HG03175 (cell line): Measurements from ENCODE around the gene TRABD.
"Not testable (repeated sequence)": the region's sequence is repeated elsewhere in the genome, so short reads cannot be mapped to it uniquely, and the experiment has no call there.

Experiments used
- ATAC-seq: cut with Tn5 transposase; IDR thresholded peaks from one replicate; pipeline ENCODE4 v1.9.1; 2021; ENCODE audit warnings: mild to moderate bottlenecking, moderate library complexity; ENCODE audit not compliant: unreplicated experiment

TRABD gene

GRCh38 chr22:50185375-50186087, at the start of gene TRABD:
TSS of gene TRABD (plus strand) at chr22:50185913. CDS start at chr22:50193061, 7,148 bp downstream.
- ATAC-seq = peak; percentile 42

GRCh38 chr22:50136581-50137015, 49.1 kb upstream of the TRABD start:
- no peak for ATAC-seq

- not testable (repeated sequence) for ATAC-seq
These were observed 48.4 kb upstream of the TRABD start for GRCh38 chr22:50137277-50137676.

- no peak for ATAC-seq
These were observed 47.7 kb upstream of the TRABD start for GRCh38 chr22:50138041-50138440.

- no peak for ATAC-seq
These were observed 46.7 kb upstream of the TRABD start for GRCh38 chr22:50138988-50139387.

- ATAC-seq = no peak
These were observed 45.8 kb upstream of the TRABD start for GRCh38 chr22:50139843-50140415.

- no peak for ATAC-seq
These were observed 45.1 kb upstream of the TRABD start for GRCh38 chr22:50140615-50141014.

- ATAC-seq = no peak
These were observed 44.3 kb upstream of the TRABD start for GRCh38 chr22:50141462-50141861.

- no peak for ATAC-seq
These were observed 43.8 kb upstream of the TRABD start for GRCh38 chr22:50141891-50142363.

GRCh38 chr22:50143096-50143495, 42.6 kb upstream of the TRABD start:
- no peak for ATAC-seq

GRCh38 chr22:50144005-50144614, 41.6 kb upstream of the TRABD start:
- ATAC-seq = no peak

GRCh38 chr22:50145721-50146438, 39.8 kb upstream of the TRABD start:
- ATAC-seq = no peak

- no peak for ATAC-seq
These were observed 39.1 kb upstream of the TRABD start for GRCh38 chr22:50146439-50147238.

GRCh38 chr22:50147258-50148165, 38.2 kb upstream of the TRABD start:
- not testable (repeated sequence) for ATAC-seq

GRCh38 chr22:50148166-50148500, 37.6 kb upstream of the TRABD start:
- ATAC-seq = no peak

GRCh38 chr22:50148991-50149721, 36.6 kb upstream of the TRABD start:
- no peak for ATAC-seq

- no peak for ATAC-seq
These were observed 35.3 kb upstream of the TRABD start for GRCh38 chr22:50150161-50151129.
